OCI-LY1 (cell line): Measurements from ENCODE around the gene EMILIN3.

Experiments used
- H2AFZ ChIP-seq: fragments of 200-600 bp; sonication (generic), shearing (Covaris generic); 2 replicates; pipeline ENCODE4 v1.6.0; 2014; ENCODE audit warnings: antibody characterized with exemption, mild to moderate bottlenecking, low read length
- H3F3A ChIP-seq: fragments of 200-600 bp; sonication (generic), shearing (Covaris generic); 2 replicates; pipeline ENCODE4 v1.6.0; 2014; ENCODE audit warnings: mild to moderate bottlenecking, antibody characterized with exemption, low read length, moderate library complexity; ENCODE audit not compliant: insufficient read depth
- H3K27ac ChIP-seq: fragments of 200-600 bp; sonication (generic); 2 replicates; pipeline ENCODE4 v1.5.1; 2014; ENCODE audit warnings: low read length, mixed run types, mild to moderate bottlenecking, low read depth; ENCODE audit not compliant: poor library complexity, severe bottlenecking
- H3K27me3 ChIP-seq: fragments of 200-600 bp; sonication (generic); 2 replicates; pipeline ENCODE4 v1.6.0; 2014; ENCODE audit warnings: antibody characterized with exemption, mild to moderate bottlenecking, low read length, moderate library complexity; ENCODE audit not compliant: insufficient read depth
- H3K36me3 ChIP-seq: fragments of 200-600 bp; sonication (generic); 2 replicates; pipeline ENCODE4 v1.6.1; 2014; ENCODE audit warnings: mild to moderate bottlenecking, antibody characterized with exemption, low read length, moderate library complexity, mixed read lengths; ENCODE audit not compliant: insufficient read depth
- H3K4me1 ChIP-seq: fragments of 200-600 bp; sonication (generic); 2 replicates; pipeline ENCODE4 v1.5.1; 2014; ENCODE audit warnings: mild to moderate bottlenecking, low read length, moderate library complexity; ENCODE audit not compliant: insufficient read depth, severe bottlenecking
- H3K4me2 ChIP-seq: fragments of 200-600 bp; sonication (generic), shearing (Covaris generic); 2 replicates; pipeline ENCODE4 v1.6.1; 2014; ENCODE audit warnings: low read length
- H3K4me3 ChIP-seq: fragments of 200-600 bp; sonication (generic); 2 replicates; pipeline ENCODE4 v1.5.1; 2014; ENCODE audit warnings: low read length, low read depth, mild to moderate bottlenecking, mixed read lengths; ENCODE audit not compliant: poor library complexity, severe bottlenecking
- H3K79me2 ChIP-seq: fragments of 200-600 bp; shearing (Covaris generic); 2 replicates; pipeline ENCODE4 v1.6.1; 2016; ENCODE audit warnings: mixed run types, low read length, mixed read lengths; ENCODE audit not compliant: insufficient read depth
- H3K9ac ChIP-seq: fragments of 200-600 bp; sonication (generic), shearing (Covaris generic); 2 replicates; pipeline ENCODE4 v1.6.1; 2014; ENCODE audit warnings: mild to moderate bottlenecking, low read length, mixed read lengths
- H3K9me2 ChIP-seq: fragments of 200-600 bp; sonication (generic), shearing (Covaris generic); 2 replicates; pipeline ENCODE4 v1.6.1; 2014; ENCODE audit warnings: low read depth, mild to moderate bottlenecking, low read length, mixed read lengths
- H3K9me3 ChIP-seq: fragments of 200-600 bp; shearing (Covaris generic); 2 replicates; pipeline ENCODE4 v1.6.1; 2014; ENCODE audit warnings: low read length, mixed read lengths
- H4K20me1 ChIP-seq: fragments of 200-600 bp; sonication (generic), shearing (Covaris generic); 2 replicates; pipeline ENCODE4 v1.6.0; 2016; ENCODE audit warnings: mild to moderate bottlenecking, low read length; ENCODE audit not compliant: insufficient read depth
- EZH2 ChIP-seq: fragments of 200-600 bp; sonication (generic), shearing (Covaris generic); IDR thresholded peaks from 2 replicates; pipeline ENCODE4 v1.8.0; 2017; ENCODE audit warnings: borderline replicate concordance, mixed run types, mild to moderate bottlenecking, antibody characterized with exemption, low read length, moderate library complexity, mixed read lengths
- TF ChIP-seq, protein P1 (sequence below): fragments of 200-600 bp; sonication (generic), shearing (Covaris generic); IDR thresholded peaks from 2 replicates; pipeline ENCODE4 v1.5.1; 2017; ENCODE audit warnings: mild to moderate bottlenecking, antibody characterized with exemption, low read length, moderate library complexity, mixed read lengths

The EMILIN3 gene, protein sequence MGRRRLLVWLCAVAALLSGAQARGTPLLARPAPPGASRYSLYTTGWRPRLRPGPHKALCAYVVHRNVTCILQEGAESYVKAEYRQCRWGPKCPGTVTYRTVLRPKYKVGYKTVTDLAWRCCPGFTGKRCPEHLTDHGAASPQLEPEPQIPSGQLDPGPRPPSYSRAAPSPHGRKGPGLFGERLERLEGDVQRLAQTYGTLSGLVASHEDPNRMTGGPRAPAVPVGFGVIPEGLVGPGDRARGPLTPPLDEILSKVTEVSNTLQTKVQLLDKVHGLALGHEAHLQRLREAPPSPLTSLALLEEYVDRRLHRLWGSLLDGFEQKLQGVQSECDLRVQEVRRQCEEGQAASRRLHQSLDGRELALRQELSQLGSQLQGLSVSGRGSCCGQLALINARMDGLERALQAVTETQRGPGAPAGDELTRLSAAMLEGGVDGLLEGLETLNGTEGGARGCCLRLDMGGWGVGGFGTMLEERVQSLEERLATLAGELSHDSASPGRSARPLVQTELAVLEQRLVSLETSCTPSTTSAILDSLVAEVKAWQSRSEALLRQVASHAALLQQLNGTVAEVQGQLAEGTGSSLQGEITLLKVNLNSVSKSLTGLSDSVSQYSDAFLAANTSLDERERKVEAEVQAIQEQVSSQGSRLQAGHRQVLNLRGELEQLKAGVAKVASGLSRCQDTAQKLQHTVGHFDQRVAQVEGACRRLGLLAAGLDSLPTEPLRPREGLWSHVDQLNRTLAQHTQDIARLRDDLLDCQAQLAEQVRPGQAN

DNA sequence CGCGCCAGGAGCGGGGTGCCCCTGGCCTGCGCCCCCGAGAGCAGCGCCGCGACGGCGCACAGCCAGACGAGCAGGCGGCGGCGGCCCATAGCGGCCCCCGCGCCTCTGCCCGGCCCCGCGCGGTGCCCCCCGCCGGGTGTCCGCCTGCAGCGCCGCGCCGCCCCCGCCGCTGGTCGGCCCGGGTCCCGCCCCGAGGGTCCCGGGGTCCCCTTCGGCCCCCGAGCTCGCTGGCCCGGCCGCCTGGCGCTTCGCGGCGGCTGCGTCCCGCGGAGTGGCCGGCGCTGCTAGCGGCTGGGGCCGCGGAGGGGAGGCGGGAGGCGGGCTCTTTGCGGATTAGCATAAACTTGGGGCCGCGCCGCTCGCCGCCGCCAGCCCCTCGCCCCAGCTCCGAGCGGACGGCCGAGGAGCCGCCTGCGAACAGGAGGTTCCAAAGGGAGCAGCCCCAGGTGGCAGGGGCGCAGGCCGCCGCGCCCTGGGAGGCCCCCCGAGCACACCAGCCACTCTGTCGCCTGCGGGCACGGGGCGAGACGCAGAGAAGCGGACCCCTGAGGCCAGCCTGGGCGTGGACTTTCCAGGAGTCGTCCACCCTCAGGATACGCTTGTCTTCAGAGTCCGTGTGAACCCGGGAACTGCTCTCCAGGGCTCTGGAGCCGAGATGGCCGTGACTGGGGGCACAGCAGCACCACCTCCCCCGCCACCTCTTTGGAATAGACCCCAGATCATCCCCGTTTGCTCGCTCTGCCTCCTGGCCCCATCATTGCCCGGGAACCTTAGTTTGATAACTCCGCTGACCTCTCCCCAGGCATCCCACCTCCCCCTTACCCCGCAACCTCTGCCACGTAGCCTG, at the start of gene EMILIN3:
EMILIN3 (minus strand) TSS at position 273 of the 847 bp plus-strand sequence; CDS start at position 89, 184 bp downstream.
- TF ChIP-seq, protein P1, sequence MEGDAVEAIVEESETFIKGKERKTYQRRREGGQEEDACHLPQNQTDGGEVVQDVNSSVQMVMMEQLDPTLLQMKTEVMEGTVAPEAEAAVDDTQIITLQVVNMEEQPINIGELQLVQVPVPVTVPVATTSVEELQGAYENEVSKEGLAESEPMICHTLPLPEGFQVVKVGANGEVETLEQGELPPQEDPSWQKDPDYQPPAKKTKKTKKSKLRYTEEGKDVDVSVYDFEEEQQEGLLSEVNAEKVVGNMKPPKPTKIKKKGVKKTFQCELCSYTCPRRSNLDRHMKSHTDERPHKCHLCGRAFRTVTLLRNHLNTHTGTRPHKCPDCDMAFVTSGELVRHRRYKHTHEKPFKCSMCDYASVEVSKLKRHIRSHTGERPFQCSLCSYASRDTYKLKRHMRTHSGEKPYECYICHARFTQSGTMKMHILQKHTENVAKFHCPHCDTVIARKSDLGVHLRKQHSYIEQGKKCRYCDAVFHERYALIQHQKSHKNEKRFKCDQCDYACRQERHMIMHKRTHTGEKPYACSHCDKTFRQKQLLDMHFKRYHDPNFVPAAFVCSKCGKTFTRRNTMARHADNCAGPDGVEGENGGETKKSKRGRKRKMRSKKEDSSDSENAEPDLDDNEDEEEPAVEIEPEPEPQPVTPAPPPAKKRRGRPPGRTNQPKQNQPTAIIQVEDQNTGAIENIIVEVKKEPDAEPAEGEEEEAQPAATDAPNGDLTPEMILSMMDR, result no peak
- no peak for TF ChIP-seq EZH2
- H3K36me3 ChIP-seq, result no peaks in the 10 kb centered on the region
- no peaks in the 10 kb centered on the region for H3F3A ChIP-seq
- H2AFZ ChIP-seq, result no peak within 1 kb of the TSS
- H3K9me2 ChIP-seq, result no peaks in the 10 kb centered on the region
- H4K20me1 ChIP-seq, result no peaks in the 10 kb centered on the region
- no peak within 1 kb of the TSS for H3K27ac ChIP-seq
- H3K9me3 ChIP-seq, result no peaks in the 10 kb centered on the region
- H3K4me3 ChIP-seq, result no peak within 1 kb of the TSS
- no peak within 1 kb of the TSS for H3K4me2 ChIP-seq
- no peaks in the 10 kb centered on the region for H3K79me2 ChIP-seq
- no peak within 1 kb of the TSS for H3K9ac ChIP-seq
- H3K4me1 ChIP-seq, result no peaks in the 10 kb centered on the region
- H3K27me3 ChIP-seq, result no peaks in the 10 kb centered on the region

DNA sequence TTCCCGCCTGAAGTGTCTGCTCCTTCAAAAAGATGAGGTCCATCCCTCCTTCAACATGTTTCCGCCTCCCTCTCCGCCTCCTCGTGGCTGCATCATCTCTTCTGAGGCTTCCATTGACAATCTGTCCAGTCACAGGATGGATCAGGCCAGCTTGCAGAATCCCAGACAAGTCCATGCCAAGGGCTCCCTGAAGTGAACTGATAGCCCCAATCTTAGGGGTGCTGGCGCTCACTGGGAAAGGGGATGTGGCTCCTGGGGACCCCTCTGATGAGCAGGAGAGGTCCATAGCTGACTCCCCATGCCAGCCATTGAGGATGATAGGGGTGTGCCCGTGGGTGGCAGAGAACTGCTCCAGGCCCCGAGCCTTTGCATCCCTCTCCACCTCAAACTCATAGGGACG, 48.6 kb upstream of the EMILIN3 start:
- peaks cover 58% of the 10 kb centered on the region; the same call in 1 of the 2 replicates for H3K36me3 ChIP-seq
- H3K27me3 ChIP-seq, result no peaks in the 10 kb centered on the region
- H3K4me3 ChIP-seq, result no peak overlapping the region
- H3K9me3 ChIP-seq, result no peaks in the 10 kb centered on the region
- H3F3A ChIP-seq, result 0 out of 2 replicates have a peak, but pooled peaks cover 4% of the 10 kb centered on the region
- H3K9me2 ChIP-seq, result no peaks in the 10 kb centered on the region
- TF ChIP-seq, protein P1, result no peak
- no peak for TF ChIP-seq EZH2
- no peaks in the 10 kb centered on the region for H3K79me2 ChIP-seq
- no peak overlapping the region for H2AFZ ChIP-seq
- no peaks in the 10 kb centered on the region for H4K20me1 ChIP-seq
- no peaks in the 10 kb centered on the region for H3K4me1 ChIP-seq
- H3K9ac ChIP-seq, result no peak overlapping the region
- no peak overlapping the region for H3K27ac ChIP-seq
- no peak overlapping the region for H3K4me2 ChIP-seq

DNA sequence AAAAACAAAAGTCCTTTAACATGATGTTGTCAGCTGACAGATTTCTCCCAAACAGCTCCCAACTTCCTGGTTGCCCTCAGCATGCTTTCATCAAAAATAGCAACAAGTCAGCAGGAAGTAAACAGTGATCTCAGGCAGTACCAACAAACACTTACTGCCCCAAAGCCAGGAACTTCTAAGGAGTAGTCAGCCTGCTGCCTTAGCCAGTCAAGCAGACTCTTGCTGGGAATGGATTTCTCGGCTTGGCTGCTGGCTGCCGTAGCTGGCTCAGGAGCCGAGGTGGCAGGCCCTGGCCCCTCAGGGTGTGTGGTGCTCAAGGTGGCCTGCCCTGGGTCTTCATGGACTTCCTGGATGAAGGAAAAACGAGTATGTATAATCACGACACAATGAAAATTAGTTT, 46.6 kb upstream of the EMILIN3 start:
- Histone ChIP-seq H3K9me2 (no peaks in the 10 kb centered on the region), H2AFZ (no peak overlapping the region), H4K20me1 (no peaks in the 10 kb centered on the region), H3K4me3 (no peak overlapping the region), H3K27me3 (no peaks in the 10 kb centered on the region), H3K79me2 (no peaks in the 10 kb centered on the region), H3K4me2 (no peak overlapping the region), H3K4me1 (no peaks in the 10 kb centered on the region), H3K36me3 (peaks cover 70% of the 10 kb centered on the region; the same call in 1 of the 2 replicates), H3K9me3 (no peaks in the 10 kb centered on the region), H3F3A (0 out of 2 replicates have a peak, but pooled peaks cover 4% of the 10 kb centered on the region), H3K9ac (no peak overlapping the region), H3K27ac (no peak overlapping the region)
- TF ChIP-seq, protein P1, result no peak
- TF ChIP-seq EZH2, result no peak
